ENCODE data around the gene ZPR1. TPM values are rescaled to one million over a fixed set of nuclear protein-coding genes. Genes with fewer than 3 reads are reported as not detected.

Gene ZPR1
- total and polyA plus RNA-seq, 2 donors (not counting 1 experiment from before 2014, with no cell fraction given) = 17.9 to 63.1 TPM

- H3K9ac ChIP-seq (ENCODE audit: low read length) = no peak overlapping the region
- no peak for TF ChIP-seq EZH2 (IDR thresholded peaks at IDR 0.05; ENCODE audit: borderline replicate concordance, insufficient read depth, low read depth, low read length, poor library complexity, severe bottlenecking)
- no peak for TF ChIP-seq CTCF (IDR thresholded peaks at IDR 0.05)
- no peak overlapping the region for H3K27ac ChIP-seq (ENCODE audit: low read length in 2 of 2)
- no peak overlapping the region for H3K4me3 ChIP-seq (ENCODE audit: control extremely low read depth in 1 of 5, extremely low read depth in 1 of 5, insufficient read depth in 1 of 5, low read depth in 2 of 5, low read length in 4 of 5)
- no peak for DNase-seq
- Mint-ChIP-seq H3K27me3 (peaks cover 31% of the 10 kb centered on the region), H3K4me3 (no peak overlapping the region), H3K27ac (no peak overlapping the region), H3K4me1 (no peaks in the 10 kb centered on the region), H3K9me3 (ENCODE audit: insufficient read depth) (no peaks in the 10 kb centered on the region)
- POLR2A ChIA-PET = no interaction called here
- no peaks in the 10 kb centered on the region for H3K4me1 ChIP-seq (ENCODE audit: control insufficient read depth in 2 of 2, insufficient read depth in 2 of 2, low read length in 2 of 2)
- H3K9me3 ChIP-seq (ENCODE audit: control extremely low read depth in 1 of 3, control insufficient read depth in 2 of 3, insufficient read depth in 1 of 3, low read length in 2 of 3) = no peaks in the 10 kb centered on the region
- no peak for ATAC-seq (ENCODE audit: low read depth)
- no peaks in the 10 kb centered on the region for H4K20me1 ChIP-seq (ENCODE audit: control insufficient read depth, insufficient read depth, low read length, poor library complexity, severe bottlenecking)
- no peak overlapping the region for H2AFZ ChIP-seq (ENCODE audit: insufficient read depth, low read depth, low read length, poor library complexity, severe bottlenecking)
- no CpG with 5 or more reads among the region's 5 CpGs for WGBS (ENCODE audit: insufficient coverage)
- no peaks in the 10 kb centered on the region for H3K36me3 ChIP-seq (replicated peaks in 1 of 2; ENCODE audit: control extremely low read depth in 1 of 2, control insufficient read depth in 1 of 2, extremely low read depth in 1 of 2, insufficient read depth in 2 of 2, low read length in 1 of 2)
- no peak overlapping the region for H3K4me2 ChIP-seq (replicated peaks; ENCODE audit: low read depth, low read length, poor library complexity, severe bottlenecking)
- H3K79me2 ChIP-seq (ENCODE audit: control insufficient read depth, insufficient read depth, low read length) = no peaks in the 10 kb centered on the region
- intact Hi-C loops (cut with micrococcal nuclease) = loop anchor here (10.0 kb wide), 1 partner anchor 77 kb away; no protein-coding TSS in a partner anchor
- CTCF ChIA-PET = no interaction called here
- H3K27me3 ChIP-seq (replicated peaks in 1 of 4; ENCODE audit: control extremely low read depth in 1 of 4, control insufficient read depth in 3 of 4, insufficient read depth in 4 of 4, low read length in 3 of 4) = peaks cover 0 to 8% (median 0%) of the 10 kb centered on the region in 4 experiments
Measured at GRCh38 chr11:116797816-116798215, 10.0 kb upstream of the ZPR1 start.

GRCh38 chr11:116796548-116796947 lies 8.7 kb upstream of the ZPR1 start:
- Mint-ChIP-seq H3K27ac (no peak overlapping the region), H3K4me1 (no peaks in the 10 kb centered on the region), H3K4me3 (no peak overlapping the region), H3K9me3 (ENCODE audit: insufficient read depth) (no peaks in the 10 kb centered on the region), H3K27me3 (peaks cover 26% of the 10 kb centered on the region)
- no CpG with 5 or more reads among the region's 1 CpG for WGBS (ENCODE audit: insufficient coverage)
- Histone ChIP-seq H3K4me1 (ENCODE audit: control insufficient read depth in 2 of 2, insufficient read depth in 2 of 2, low read length in 2 of 2) (peaks cover 0 to 1% of the 10 kb centered on the region in 2 donors), H3K27ac (ENCODE audit: low read length in 2 of 2) (no peak overlapping the region), H3K79me2 (ENCODE audit: control insufficient read depth, insufficient read depth, low read length) (no peaks in the 10 kb centered on the region), H4K20me1 (ENCODE audit: control insufficient read depth, insufficient read depth, low read length, poor library complexity, severe bottlenecking) (no peaks in the 10 kb centered on the region), H3K9ac (ENCODE audit: low read length) (no peak overlapping the region), H3K9me3 (ENCODE audit: control extremely low read depth in 1 of 3, control insufficient read depth in 2 of 3, insufficient read depth in 1 of 3, low read length in 2 of 3) (no peaks in the 10 kb centered on the region), H3K36me3 (replicated peaks in 1 of 2; ENCODE audit: control extremely low read depth in 1 of 2, control insufficient read depth in 1 of 2, extremely low read depth in 1 of 2, insufficient read depth in 2 of 2, low read length in 1 of 2) (no peaks in the 10 kb centered on the region), H2AFZ (ENCODE audit: insufficient read depth, low read depth, low read length, poor library complexity, severe bottlenecking) (no peak overlapping the region), H3K27me3 (replicated peaks in 1 of 4; ENCODE audit: control extremely low read depth in 1 of 4, control insufficient read depth in 3 of 4, insufficient read depth in 4 of 4, low read length in 3 of 4) (peaks cover 0 to 7% (median 0%) of the 10 kb centered on the region in 4 experiments), H3K4me3 (ENCODE audit: control extremely low read depth in 1 of 5, extremely low read depth in 1 of 5, insufficient read depth in 1 of 5, low read depth in 2 of 5, low read length in 4 of 5) (no peak overlapping the region), H3K4me2 (replicated peaks; ENCODE audit: low read depth, low read length, poor library complexity, severe bottlenecking) (no peak overlapping the region)
- TF ChIP-seq EZH2 (IDR thresholded peaks at IDR 0.05; ENCODE audit: borderline replicate concordance, insufficient read depth, low read depth, low read length, poor library complexity, severe bottlenecking) (no peak), CTCF (IDR thresholded peaks at IDR 0.05) (no peak)
- CTCF ChIA-PET = interaction anchor here (0.5 kb wide), 1 partner anchor 39 kb away, joined by 3 read pairs; no protein-coding TSS in a partner anchor
- DNase-seq (no peak), ATAC-seq (ENCODE audit: low read depth) (no peak)
- intact Hi-C loops (cut with micrococcal nuclease) = loop anchor here (10.0 kb wide), 1 partner anchor 78 kb away; no protein-coding TSS in a partner anchor
- POLR2A ChIA-PET = no interaction called here
